Lower lobe of right lung (tissue), 2 donors: ENCODE measurements around the gene ATP6V1G3. TPM values are rescaled to one million over a fixed set of nuclear protein-coding genes. Genes with fewer than 3 reads are reported as not detected.

ENCODE experiments used
- ATAC-seq, 2 donors: fragments of 200-7000 bp; cut with Tn5 transposase; one replicate each; pipeline ENCODE4 v1.9.1; 2020 to 2022; ENCODE audit warnings: mild to moderate bottlenecking in 2 of 2, moderate library complexity in 2 of 2
- DNase-seq: peaks from one replicate; pipeline ENCODE4 v3.0.0-alpha.2; 2020
- H3K27ac ChIP-seq: fragments of 200-600 bp; one replicate; pipeline ENCODE4 v1.8.0; 2022
- H3K27me3 ChIP-seq: fragments of 200-600 bp; one replicate; pipeline ENCODE4 v1.8.0; 2022; ENCODE audit warnings: low read depth
- H3K36me3 ChIP-seq: fragments of 200-600 bp; one replicate; pipeline ENCODE4 v1.8.0; 2022; ENCODE audit warnings: mild to moderate bottlenecking
- H3K4me1 ChIP-seq: fragments of 200-600 bp; one replicate; pipeline ENCODE4 v1.8.0; 2022
- H3K4me3 ChIP-seq: fragments of 200-600 bp; one replicate; pipeline ENCODE4 v1.8.0; 2022; ENCODE audit warnings: mild to moderate bottlenecking
- H3K9me3 ChIP-seq: fragments of 200-600 bp; one replicate; pipeline ENCODE4 v1.8.0; 2022
- intact Hi-C: fragments of 100-400 bp; cut with DNase I; formaldehyde crosslinking; loops from one replicate; pipeline ENCODE4 v1.11.0; 2022
- total RNA-seq: library from RNA; stranded (reverse); fragmentation: NEBNext Ultra II Directional; extraction: Animal tissue kit (Norgen Biotek cat#: 25700); gene quantifications from one replicate; pipeline ENCODE4 v1.2.1, GENCODE V29; 2021
- TF ChIP-seq, protein P1 (sequence below): fragments of 200-600 bp; IDR thresholded peaks from one replicate; pipeline ENCODE4 v1.8.0; 2022; ENCODE audit warnings: antibody characterized with exemption, mild to moderate bottlenecking
- donor health status: DM: no; HTN: yes; CAD: no; lungs with severe emphysema.

Gene ATP6V1G3
- total RNA-seq, 1 donor from 2014 or later = not detected

DNA sequence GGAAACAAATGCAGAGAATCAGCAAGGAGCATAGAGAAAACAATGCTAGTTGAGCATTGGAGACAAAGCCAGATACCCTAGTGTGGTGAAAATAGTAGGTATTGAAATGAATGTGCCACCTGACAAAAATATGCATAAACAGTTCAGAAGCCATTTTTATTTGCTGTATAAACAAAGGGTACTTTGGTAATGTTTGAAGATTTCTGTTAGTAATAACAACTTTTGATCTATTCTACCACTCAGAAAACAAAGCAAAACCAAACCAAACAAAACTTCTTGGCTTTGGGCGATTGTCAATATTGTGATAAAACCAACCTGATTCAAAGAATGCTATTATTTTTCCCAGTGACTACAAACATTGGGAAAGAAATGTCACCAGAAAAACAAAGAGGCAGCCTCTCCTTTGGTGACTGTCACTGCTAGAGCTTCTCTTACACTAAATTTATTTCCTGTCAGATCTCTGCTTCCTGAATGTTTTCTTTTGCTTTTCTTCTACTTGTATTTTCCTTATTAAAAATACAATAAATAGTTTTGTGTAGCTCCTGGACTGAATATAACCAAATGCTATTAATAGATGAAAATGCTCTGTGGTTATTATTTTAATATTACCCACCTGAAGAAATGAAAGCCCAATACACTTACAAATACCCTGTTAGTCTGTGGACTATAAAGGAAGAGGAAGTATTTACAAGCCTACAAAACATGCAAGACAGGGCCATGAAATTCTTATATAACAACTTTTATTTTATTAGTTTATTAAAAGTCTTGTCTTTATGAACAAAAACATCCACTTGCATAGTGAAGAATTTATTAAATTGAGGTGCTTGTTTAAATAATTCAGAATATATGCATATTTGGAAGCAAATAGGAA, 5.7 kb downstream of the ATP6V1G3 start:
- Histone ChIP-seq H3K36me3 (no peaks in the 10 kb centered on the region), H3K9me3 (no peaks in the 10 kb centered on the region), H3K27me3 (no peaks in the 10 kb centered on the region), H3K4me1 (no peaks in the 10 kb centered on the region), H3K4me3 (no peak overlapping the region), H3K27ac (no peak overlapping the region)
- TF ChIP-seq, protein P1, sequence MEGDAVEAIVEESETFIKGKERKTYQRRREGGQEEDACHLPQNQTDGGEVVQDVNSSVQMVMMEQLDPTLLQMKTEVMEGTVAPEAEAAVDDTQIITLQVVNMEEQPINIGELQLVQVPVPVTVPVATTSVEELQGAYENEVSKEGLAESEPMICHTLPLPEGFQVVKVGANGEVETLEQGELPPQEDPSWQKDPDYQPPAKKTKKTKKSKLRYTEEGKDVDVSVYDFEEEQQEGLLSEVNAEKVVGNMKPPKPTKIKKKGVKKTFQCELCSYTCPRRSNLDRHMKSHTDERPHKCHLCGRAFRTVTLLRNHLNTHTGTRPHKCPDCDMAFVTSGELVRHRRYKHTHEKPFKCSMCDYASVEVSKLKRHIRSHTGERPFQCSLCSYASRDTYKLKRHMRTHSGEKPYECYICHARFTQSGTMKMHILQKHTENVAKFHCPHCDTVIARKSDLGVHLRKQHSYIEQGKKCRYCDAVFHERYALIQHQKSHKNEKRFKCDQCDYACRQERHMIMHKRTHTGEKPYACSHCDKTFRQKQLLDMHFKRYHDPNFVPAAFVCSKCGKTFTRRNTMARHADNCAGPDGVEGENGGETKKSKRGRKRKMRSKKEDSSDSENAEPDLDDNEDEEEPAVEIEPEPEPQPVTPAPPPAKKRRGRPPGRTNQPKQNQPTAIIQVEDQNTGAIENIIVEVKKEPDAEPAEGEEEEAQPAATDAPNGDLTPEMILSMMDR = no peak
- ATAC-seq = no peak
- intact Hi-C loops = no loop called here
- no peak for DNase-seq

DNA sequence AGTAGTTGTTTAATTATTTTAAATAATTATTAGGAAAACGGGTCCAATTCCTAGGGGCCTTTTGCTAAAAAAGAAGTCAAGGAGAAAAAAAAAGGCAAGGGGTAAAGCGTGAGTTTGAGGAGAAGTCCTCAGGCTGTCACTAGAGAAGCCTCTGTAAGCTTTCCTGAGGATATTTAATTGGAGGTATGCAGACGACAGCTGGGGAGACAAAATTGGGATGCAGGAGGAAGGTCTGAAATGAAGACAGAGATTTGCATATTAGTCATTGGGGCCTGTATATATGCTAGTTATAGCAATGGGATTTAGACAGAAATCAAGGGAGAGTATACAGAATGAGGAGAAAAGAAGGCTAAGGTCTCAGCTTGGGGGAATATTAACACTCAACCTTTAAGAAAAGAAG, 8.6 kb downstream of the ATP6V1G3 start:
- Histone ChIP-seq H3K36me3 (no peaks in the 10 kb centered on the region), H3K9me3 (no peaks in the 10 kb centered on the region), H3K27me3 (no peaks in the 10 kb centered on the region), H3K27ac (no peak overlapping the region), H3K4me1 (no peaks in the 10 kb centered on the region), H3K4me3 (no peak overlapping the region)
- no peak for ATAC-seq
- DNase-seq = no peak
- intact Hi-C loops = no loop called here
- TF ChIP-seq, protein P1 = no peak

DNA sequence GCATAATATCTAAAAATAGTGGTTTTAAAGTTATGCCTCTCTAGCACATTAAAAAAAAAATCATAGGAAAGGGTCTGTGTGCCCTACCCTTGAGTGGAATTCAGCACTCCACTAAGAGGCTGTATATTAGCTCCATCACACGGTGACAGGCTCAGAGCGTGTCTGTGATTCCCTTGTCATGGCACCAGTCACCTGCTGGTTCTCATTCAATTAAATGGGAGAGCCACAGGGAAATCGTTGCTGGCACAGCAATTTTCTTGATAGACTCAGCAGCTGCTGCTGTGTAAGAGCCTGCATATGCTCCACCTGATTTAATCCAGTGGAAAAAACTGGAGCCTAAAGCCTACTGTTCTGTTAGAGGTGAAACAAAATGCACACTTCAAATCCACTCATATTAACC, 9.5 kb downstream of the ATP6V1G3 start:
- H3K4me3 ChIP-seq = no peak overlapping the region
- TF ChIP-seq, protein P1 = no peak
- no peak overlapping the region for H3K27ac ChIP-seq
- no peaks in the 10 kb centered on the region for H3K4me1 ChIP-seq
- no peaks in the 10 kb centered on the region for H3K9me3 ChIP-seq
- DNase-seq = no peak
- intact Hi-C loops = no loop called here
- no peaks in the 10 kb centered on the region for H3K27me3 ChIP-seq
- ATAC-seq = no peak
- H3K36me3 ChIP-seq = no peaks in the 10 kb centered on the region

DNA sequence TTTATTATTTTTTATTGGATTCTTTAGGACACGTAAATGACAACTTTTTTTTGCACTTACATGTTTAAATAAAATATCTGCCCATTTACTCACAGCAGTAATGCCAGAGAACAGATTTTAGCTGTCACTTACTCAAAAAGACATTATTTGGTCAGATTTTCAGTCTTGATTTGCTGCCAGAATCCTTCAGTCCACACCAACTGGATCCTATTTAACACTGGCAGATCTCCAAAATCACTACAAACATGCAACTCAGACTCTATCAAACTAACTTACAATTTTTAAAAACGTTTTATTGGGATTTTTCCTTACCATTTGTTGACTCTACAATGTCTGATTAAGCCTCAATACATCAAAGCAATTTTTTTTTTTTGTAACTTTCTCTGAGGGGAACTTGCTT, 11.1 kb downstream of the ATP6V1G3 start:
- no peak for DNase-seq
- no peaks in the 10 kb centered on the region for H3K36me3 ChIP-seq
- intact Hi-C loops = no loop called here
- H3K27ac ChIP-seq = no peak overlapping the region
- ATAC-seq = no peak
- no peak overlapping the region for H3K4me3 ChIP-seq
- H3K27me3 ChIP-seq = no peaks in the 10 kb centered on the region
- TF ChIP-seq, protein P1 = no peak
- H3K4me1 ChIP-seq = no peaks in the 10 kb centered on the region
- no peaks in the 10 kb centered on the region for H3K9me3 ChIP-seq

DNA sequence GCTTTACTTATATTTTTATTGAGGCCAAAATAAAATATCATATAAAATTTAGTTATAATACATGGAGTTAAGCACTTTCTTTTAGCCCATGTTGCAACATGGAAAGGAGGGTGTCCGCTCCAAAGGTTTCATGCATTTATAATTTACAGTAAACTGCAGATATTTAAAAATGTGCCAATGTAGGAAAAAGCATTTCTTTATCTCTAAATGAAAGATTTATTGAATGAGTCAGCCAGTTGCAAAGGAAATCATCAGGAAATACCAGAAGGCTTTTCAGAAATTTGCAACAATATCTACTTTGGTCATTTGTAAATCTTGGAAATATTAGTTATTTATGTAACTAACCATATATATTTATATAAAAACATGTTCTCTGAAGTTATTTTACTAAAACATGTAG, 12.1 kb downstream of the ATP6V1G3 start:
- H3K4me3 ChIP-seq = no peak overlapping the region
- no peaks in the 10 kb centered on the region for H3K27me3 ChIP-seq
- no peak overlapping the region for H3K27ac ChIP-seq
- no peaks in the 10 kb centered on the region for H3K4me1 ChIP-seq
- ATAC-seq (no peak), DNase-seq (no peak)
- TF ChIP-seq, protein P1 = no peak
- H3K36me3 ChIP-seq = no peaks in the 10 kb centered on the region
- intact Hi-C loops = no loop called here
- no peaks in the 10 kb centered on the region for H3K9me3 ChIP-seq
